Testis (tissue), 3 donors: ENCODE measurements around the gene SEC14L5. TPM values are rescaled to one million over a fixed set of nuclear protein-coding genes. Genes with fewer than 3 reads are reported as not detected.

Experiments
- DNase-seq: peaks from one replicate; pipeline ENCODE4 v3.0.0-alpha.2; 2019
- H3K27ac ChIP-seq, 2 donors: fragments of 200-600 bp; sonication (generic); one replicate each; pipeline ENCODE4 v1.5.1; 2019
- H3K27me3 ChIP-seq: fragments of 200-600 bp; sonication (generic); one replicate; pipeline ENCODE4 v1.5.1; 2019
- H3K36me3 ChIP-seq: fragments of 200-600 bp; sonication (generic); one replicate; pipeline ENCODE4 v1.5.1; 2017; ENCODE audit warnings: low read depth; ENCODE audit errors: missing control alignments
- H3K4me1 ChIP-seq: fragments of 200-600 bp; sonication (generic); one replicate; pipeline ENCODE4 v1.5.1; 2019
- H3K4me3 ChIP-seq, 2 donors: fragments of 200-600 bp; sonication (generic); one replicate each; pipeline ENCODE4 v1.5.1; 2017 to 2019
- H3K9me3 ChIP-seq: fragments of 200-600 bp; sonication (generic); one replicate; pipeline ENCODE4 v1.5.1; 2017
- CTCF ChIP-seq, 3 experiments: fragments of 450-650 bp in 2 of 3; fragments of 200-600 bp in 1 of 3; sonication (generic) in 1 of 3; IDR thresholded peaks; one replicate each; pipeline ENCODE4 v1.5.1; 2016 to 2019; ENCODE audit warnings: antibody characterized with exemption in 3 of 3, mild to moderate bottlenecking in 2 of 3, moderate library complexity in 1 of 3
- POLR2A ChIP-seq: fragments of 450-650 bp; IDR thresholded peaks from one replicate; pipeline ENCODE4 v1.6.1; 2017; ENCODE audit warnings: antibody characterized with exemption, mild to moderate bottlenecking, moderate library complexity
- WGBS, 2 donors: methylation state at CpG; one replicate each; pipeline ENCODE4 v1.1.5; 2018; 5-methylcytosine and 5-hydroxymethylcytosine counted together
- intact Hi-C: fragments of 100-400 bp; cut with DNase I; formaldehyde crosslinking; loops from one replicate; pipeline ENCODE4 v1.15.1; 2023; ENCODE audit warnings: low total_unique reads
- polyA plus RNA-seq: library from polyadenylated mRNA; stranded (reverse); fragments of 350-450 nt; fragmentation: Illumina TruSeq; extraction: RNeasy Lipid Tissue Mini Kit (QIAGEN cat#74804); gene quantifications from one replicate; pipeline ENCODE4 v1.2.3, GENCODE V29; 2014; ENCODE audit warnings: low read depth, low replicate concordance; ENCODE audit not compliant: insufficient read depth
- total RNA-seq, 2 donors: library from RNA; depleted of rRNA; stranded (reverse); fragments of >200 nt; gene quantifications; one replicate each; pipeline ENCODE4 v1.2.3, GENCODE V29; 2016

Gene SEC14L5
- total and polyA plus RNA-seq, 3 donors from 2014 or later: 0.73 to 2.9 (median 1.2) TPM

GRCh38 chr16:5006348-5007193 lies 48.4 kb downstream of the SEC14L5 start:
- peaks cover 14% of the 10 kb centered on the region for H3K4me1 ChIP-seq
- intact Hi-C loops: no loop called here

GRCh38 chr16:5007256-5007655 lies 49.1 kb downstream of the SEC14L5 start:
- Histone ChIP-seq H3K4me3 (no peak overlapping the region), H3K4me1 (peaks cover 10% of the 10 kb centered on the region), H3K9me3 (no peaks in the 10 kb centered on the region), H3K36me3 (no peaks in the 10 kb centered on the region), H3K27ac (no peak overlapping the region), H3K27me3 (no peaks in the 10 kb centered on the region)
- no peak for DNase-seq
- 89 to 90% methylated on average over 10 of the region's 10 CpGs for WGBS, 2 donors
- no peak for TF ChIP-seq POLR2A
- no peak for TF ChIP-seq CTCF (IDR thresholded peaks at IDR 0.05)
- intact Hi-C loops: no loop called here

More at GRCh38 chr16:5006348-5007193, 48.4 kb downstream of the SEC14L5 start:
- no peaks in the 10 kb centered on the region for H3K9me3 ChIP-seq
- H3K4me3 ChIP-seq: no peak overlapping the region
- no peaks in the 10 kb centered on the region for H3K27me3 ChIP-seq
- H3K27ac ChIP-seq: no peak overlapping the region
- whole genome bisulfite sequencing, 2 donors: 77 to 81% methylated on average over 22 of the region's 22 CpGs
- no peaks in the 10 kb centered on the region for H3K36me3 ChIP-seq
- no peak for DNase-seq
- TF ChIP-seq CTCF (IDR thresholded peaks at IDR 0.05): no peak

GRCh38 chr16:5008311-5008731 lies 50.2 kb downstream of the SEC14L5 start:
- Histone ChIP-seq H3K27ac (no peak overlapping the region), H3K4me3 (no peak overlapping the region), H3K27me3 (no peaks in the 10 kb centered on the region), H3K4me1 (no peaks in the 10 kb centered on the region), H3K9me3 (no peaks in the 10 kb centered on the region), H3K36me3 (no peaks in the 10 kb centered on the region)
- no peak for TF ChIP-seq POLR2A
- no peak for TF ChIP-seq CTCF (IDR thresholded peaks at IDR 0.05)
- whole genome bisulfite sequencing, 2 donors: 80 to 94% methylated on average over 3 to 17 of the region's 18 CpGs
- no peak for DNase-seq
- intact Hi-C loops: no loop called here

- Histone ChIP-seq H3K4me3 (no peak overlapping the region), H3K27ac (no peak overlapping the region), H3K9me3 (no peaks in the 10 kb centered on the region), H3K36me3 (no peaks in the 10 kb centered on the region), H3K27me3 (no peaks in the 10 kb centered on the region), H3K4me1 (no peaks in the 10 kb centered on the region)
- WGBS, 2 donors: 82 to 87% methylated on average over 11 to 15 of the region's 15 CpGs
- no peak for TF ChIP-seq CTCF (IDR thresholded peaks at IDR 0.05)
- no peak for TF ChIP-seq POLR2A
- no peak for DNase-seq
- intact Hi-C loops: no loop called here
These were observed 52.6 kb downstream of the SEC14L5 start for GRCh38 chr16:5010576-5011329.
